HCT116 (cell line): ENCODE results near the gene GHRHR.

Experiments used
- POLR2AphosphoS5 ChIP-seq: IDR thresholded peaks from 2 replicates; pipeline ENCODE4 v1.6.1; 2011; ENCODE audit warnings: mild to moderate bottlenecking, low read depth, low read length, moderate library complexity
- TF ChIP-seq, protein P1 (sequence below), 3 experiments: fragments of 200-600 bp in 1 of 3; sonication (generic) in 1 of 3; IDR thresholded peaks in 2 of 3; conservative IDR thresholded peaks in 1 of 3; 2 replicates each; pipeline ENCODE4 v1.5.1; 2012 to 2017; ENCODE audit warnings: low read depth in 2 of 3, low read length in 2 of 3, antibody characterized with exemption in 1 of 3, borderline replicate concordance in 1 of 3, control low read depth in 1 of 3, mild to moderate bottlenecking in 1 of 3, mixed read lengths in 1 of 3, mixed run types in 1 of 3, moderate library complexity in 1 of 3; ENCODE audit not compliant: insufficient read depth in 1 of 3
- TF ChIP-seq, protein P2 (sequence below): IDR thresholded peaks from 2 replicates; pipeline ENCODE4 v1.6.1; 2012; ENCODE audit warnings: low read depth

DNA sequence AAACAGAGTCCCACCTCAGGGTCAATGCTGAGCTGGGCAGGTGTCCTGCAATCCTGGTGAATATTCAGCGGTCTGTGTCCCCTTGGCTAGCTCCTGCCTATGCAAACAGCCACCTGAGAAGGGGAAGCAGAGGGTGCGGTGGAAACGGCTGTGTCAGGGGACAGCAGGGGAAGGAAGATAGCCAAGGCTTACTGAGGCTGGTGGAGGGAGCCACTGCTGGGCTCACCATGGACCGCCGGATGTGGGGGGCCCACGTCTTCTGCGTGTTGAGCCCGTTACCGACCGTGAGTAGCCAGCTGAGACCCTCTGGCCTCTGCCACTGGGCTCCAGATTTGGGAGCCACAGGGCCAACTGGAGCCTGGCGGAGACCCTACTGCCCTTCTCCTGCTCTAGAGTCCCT, at the start of gene GHRHR:
- TF ChIP-seq, protein P1, sequence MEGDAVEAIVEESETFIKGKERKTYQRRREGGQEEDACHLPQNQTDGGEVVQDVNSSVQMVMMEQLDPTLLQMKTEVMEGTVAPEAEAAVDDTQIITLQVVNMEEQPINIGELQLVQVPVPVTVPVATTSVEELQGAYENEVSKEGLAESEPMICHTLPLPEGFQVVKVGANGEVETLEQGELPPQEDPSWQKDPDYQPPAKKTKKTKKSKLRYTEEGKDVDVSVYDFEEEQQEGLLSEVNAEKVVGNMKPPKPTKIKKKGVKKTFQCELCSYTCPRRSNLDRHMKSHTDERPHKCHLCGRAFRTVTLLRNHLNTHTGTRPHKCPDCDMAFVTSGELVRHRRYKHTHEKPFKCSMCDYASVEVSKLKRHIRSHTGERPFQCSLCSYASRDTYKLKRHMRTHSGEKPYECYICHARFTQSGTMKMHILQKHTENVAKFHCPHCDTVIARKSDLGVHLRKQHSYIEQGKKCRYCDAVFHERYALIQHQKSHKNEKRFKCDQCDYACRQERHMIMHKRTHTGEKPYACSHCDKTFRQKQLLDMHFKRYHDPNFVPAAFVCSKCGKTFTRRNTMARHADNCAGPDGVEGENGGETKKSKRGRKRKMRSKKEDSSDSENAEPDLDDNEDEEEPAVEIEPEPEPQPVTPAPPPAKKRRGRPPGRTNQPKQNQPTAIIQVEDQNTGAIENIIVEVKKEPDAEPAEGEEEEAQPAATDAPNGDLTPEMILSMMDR (IDR thresholded peaks at IDR 0.05 in 2 of 3, conservative IDR thresholded peaks at IDR 0.05 in 1 of 3; ENCODE audit: borderline replicate concordance in 1 of 3, insufficient read depth in 1 of 3, low read depth in 2 of 3, low read length in 2 of 3), result no peak
- no peak for TF ChIP-seq POLR2AphosphoS5
- TF ChIP-seq, protein P2, sequence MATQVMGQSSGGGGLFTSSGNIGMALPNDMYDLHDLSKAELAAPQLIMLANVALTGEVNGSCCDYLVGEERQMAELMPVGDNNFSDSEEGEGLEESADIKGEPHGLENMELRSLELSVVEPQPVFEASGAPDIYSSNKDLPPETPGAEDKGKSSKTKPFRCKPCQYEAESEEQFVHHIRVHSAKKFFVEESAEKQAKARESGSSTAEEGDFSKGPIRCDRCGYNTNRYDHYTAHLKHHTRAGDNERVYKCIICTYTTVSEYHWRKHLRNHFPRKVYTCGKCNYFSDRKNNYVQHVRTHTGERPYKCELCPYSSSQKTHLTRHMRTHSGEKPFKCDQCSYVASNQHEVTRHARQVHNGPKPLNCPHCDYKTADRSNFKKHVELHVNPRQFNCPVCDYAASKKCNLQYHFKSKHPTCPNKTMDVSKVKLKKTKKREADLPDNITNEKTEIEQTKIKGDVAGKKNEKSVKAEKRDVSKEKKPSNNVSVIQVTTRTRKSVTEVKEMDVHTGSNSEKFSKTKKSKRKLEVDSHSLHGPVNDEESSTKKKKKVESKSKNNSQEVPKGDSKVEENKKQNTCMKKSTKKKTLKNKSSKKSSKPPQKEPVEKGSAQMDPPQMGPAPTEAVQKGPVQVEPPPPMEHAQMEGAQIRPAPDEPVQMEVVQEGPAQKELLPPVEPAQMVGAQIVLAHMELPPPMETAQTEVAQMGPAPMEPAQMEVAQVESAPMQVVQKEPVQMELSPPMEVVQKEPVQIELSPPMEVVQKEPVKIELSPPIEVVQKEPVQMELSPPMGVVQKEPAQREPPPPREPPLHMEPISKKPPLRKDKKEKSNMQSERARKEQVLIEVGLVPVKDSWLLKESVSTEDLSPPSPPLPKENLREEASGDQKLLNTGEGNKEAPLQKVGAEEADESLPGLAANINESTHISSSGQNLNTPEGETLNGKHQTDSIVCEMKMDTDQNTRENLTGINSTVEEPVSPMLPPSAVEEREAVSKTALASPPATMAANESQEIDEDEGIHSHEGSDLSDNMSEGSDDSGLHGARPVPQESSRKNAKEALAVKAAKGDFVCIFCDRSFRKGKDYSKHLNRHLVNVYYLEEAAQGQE, result no peak
